HEK293T (cell line): Measurements from ENCODE around the gene RANBP2.
"Not testable (repeated sequence)": the region's sequence is repeated elsewhere in the genome, so short reads cannot be mapped to it uniquely, and the experiment has no call there.

ENCODE experiments used
- CTCF ChIA-PET: fragments of 350-600 bp; formaldehyde crosslinking; extraction: SDS; loops from one replicate; lab custom pipeline; 2021; ENCODE audit warnings: antibody characterized with exemption, inconsistent platforms; lab: Yijun Ruan, JAX
- POLR2A ChIA-PET: fragments of 350-600 bp; formaldehyde crosslinking; extraction: SDS; loops from one replicate; lab custom pipeline; 2020; ENCODE audit warnings: antibody characterized with exemption, inconsistent platforms; lab: Yijun Ruan, JAX
- DNase-seq: peaks from one replicate; pipeline ENCODE4 v3.0.0; 2012; ENCODE audit warnings: mixed read lengths; ENCODE audit errors: extremely low spot score
- ARNT ChIP-seq: fragments of 450-650 bp; IDR thresholded peaks from 2 replicates; pipeline ENCODE4 v1.6.1; 2017; ENCODE audit warnings: mild to moderate bottlenecking
- BHLHE40 ChIP-seq: fragments of 450-650 bp; IDR thresholded peaks from 2 replicates; pipeline ENCODE4 v1.6.1; 2016; ENCODE audit warnings: mild to moderate bottlenecking, moderate library complexity, borderline replicate concordance
- CTBP1 ChIP-seq: fragments of 450-650 bp; IDR thresholded peaks from 2 replicates; pipeline ENCODE4 v1.6.1; 2016; ENCODE audit warnings: borderline replicate concordance
- ELF4 ChIP-seq: fragments of 450-650 bp; IDR thresholded peaks from 2 replicates; pipeline ENCODE4 v1.6.1; 2017; ENCODE audit warnings: antibody characterized with exemption
- FOXA1 ChIP-seq: fragments of 450-650 bp; IDR thresholded peaks from 2 replicates; pipeline ENCODE4 v1.6.1; 2016; ENCODE audit warnings: mild to moderate bottlenecking
- FOXK2 ChIP-seq: fragments of 450-650 bp; IDR thresholded peaks from 2 replicates; pipeline ENCODE4 v1.6.1; 2016; ENCODE audit warnings: mild to moderate bottlenecking
- HDGF ChIP-seq: fragments of 450-650 bp; IDR thresholded peaks from 2 replicates; pipeline ENCODE4 v1.6.1; 2017; ENCODE audit warnings: antibody characterized with exemption, borderline replicate concordance
- L3MBTL2 ChIP-seq: fragments of 450-650 bp; conservative IDR thresholded peaks from 2 replicates; pipeline ENCODE4 v1.6.1; 2016; ENCODE audit warnings: mild to moderate bottlenecking
- LEF1 ChIP-seq: fragments of 450-650 bp; IDR thresholded peaks from 2 replicates; pipeline ENCODE4 v1.6.1; 2017; ENCODE audit warnings: mild to moderate bottlenecking, borderline replicate concordance
- NFRKB ChIP-seq: fragments of 450-650 bp; IDR thresholded peaks from 2 replicates; pipeline ENCODE4 v1.6.1; 2016; ENCODE audit warnings: mild to moderate bottlenecking, moderate library complexity
- SP1 ChIP-seq: fragments of 450-650 bp; IDR thresholded peaks from 2 replicates; pipeline ENCODE4 v1.6.1; 2017
- SUZ12 ChIP-seq: fragments of 450-650 bp; IDR thresholded peaks from 2 replicates; pipeline ENCODE4 v1.6.1; 2016; ENCODE audit warnings: mild to moderate bottlenecking
- TARDBP ChIP-seq: fragments of 450-650 bp; IDR thresholded peaks from 2 replicates; pipeline ENCODE4 v1.6.1; 2016
- ZNF384 ChIP-seq: fragments of 450-650 bp; IDR thresholded peaks from 2 replicates; pipeline ENCODE4 v1.6.1; 2016
- TF ChIP-seq, protein P1 (sequence below): fragments of 450-650 bp; IDR thresholded peaks from 2 replicates; pipeline ENCODE4 v1.6.1; 2016

RANBP2 gene

DNA sequence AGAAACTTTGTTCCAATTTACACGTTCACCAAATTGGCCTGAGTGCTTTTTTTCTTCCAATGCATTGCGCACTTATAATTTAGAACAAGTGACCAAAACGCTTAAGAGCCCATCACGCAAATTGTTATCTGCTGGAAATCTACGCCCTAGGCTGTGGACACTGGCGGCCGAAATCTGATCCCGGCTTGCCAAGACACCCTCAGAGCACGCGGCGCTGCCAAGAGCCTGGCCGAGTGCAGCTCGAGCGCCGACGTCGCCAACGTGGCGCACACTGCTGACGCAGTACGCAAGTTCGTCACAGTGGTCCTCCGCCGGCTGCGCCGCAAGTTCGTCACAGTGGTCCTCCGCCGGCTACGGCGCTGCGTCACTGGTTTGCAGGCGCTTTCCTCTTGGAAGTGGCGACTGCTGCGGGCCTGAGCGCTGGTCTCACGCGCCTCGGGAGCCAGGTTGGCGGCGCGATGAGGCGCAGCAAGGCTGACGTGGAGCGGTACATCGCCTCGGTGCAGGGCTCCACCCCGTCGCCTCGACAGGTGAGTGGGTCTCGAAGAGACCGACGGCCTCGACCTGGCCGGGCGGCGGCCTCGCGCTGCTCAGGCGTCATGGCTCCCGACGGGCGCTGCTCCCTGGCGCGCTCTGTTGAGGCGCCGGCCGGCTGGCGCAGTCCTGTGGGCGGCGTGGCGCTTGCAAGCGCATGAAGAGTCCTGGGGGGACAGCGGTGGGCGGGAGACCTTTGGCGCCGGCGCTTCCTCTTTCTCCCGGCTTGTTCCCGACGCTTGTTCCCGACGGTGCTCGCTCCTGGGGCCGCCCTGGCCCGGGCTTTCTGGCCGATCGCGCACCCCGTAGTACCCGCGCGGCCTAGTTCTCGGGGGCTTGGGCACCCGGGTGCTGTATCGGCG, at the start of gene RANBP2:
Gene RANBP2, plus strand, starts transcription at position 334 of the 896 bp plus-strand sequence. Its CDS starts 125 bp downstream, at position 459.
- CTCF ChIA-PET = interaction anchor here (0.6 kb wide), 1 partner anchor 83 kb away, joined by 4 read pairs; no protein-coding TSS in a partner anchor

DNA sequence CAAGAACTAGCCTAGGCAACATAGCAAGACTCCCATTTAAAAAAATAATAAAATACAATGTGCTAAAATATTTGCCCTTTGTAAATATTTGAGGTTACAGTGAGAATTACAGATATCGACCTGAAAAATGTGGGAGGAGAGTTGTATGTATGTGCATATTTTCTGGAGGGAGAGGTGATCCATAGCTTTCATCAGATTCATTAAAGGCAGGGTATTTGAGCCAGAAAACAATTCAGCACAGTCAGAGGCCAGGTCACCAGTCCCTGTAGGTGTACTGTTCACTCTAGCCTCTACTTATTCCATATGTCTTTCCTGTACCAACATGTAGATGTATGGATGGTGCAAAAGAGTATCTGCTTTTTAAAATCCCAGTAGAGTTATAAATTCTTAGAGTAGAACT, 49.0 kb upstream of the RANBP2 start:
- POLR2A ChIA-PET, DNase-seq, CTCF ChIA-PET: not testable (repeated sequence)

More for the DNA sequence above, at the start of gene RANBP2:
- DNase-seq = peak; percentile 88
- POLR2A ChIA-PET = interaction anchor here (1.0 to 1.5 kb wide), 2 partner anchors 70 to 84 kb away, joined by 3 read pairs; no protein-coding TSS in a partner anchor
- TF ChIP-seq SP1 = no peak
- TF ChIP-seq L3MBTL2 = peak; percentile 96
- TF ChIP-seq, protein P1, sequence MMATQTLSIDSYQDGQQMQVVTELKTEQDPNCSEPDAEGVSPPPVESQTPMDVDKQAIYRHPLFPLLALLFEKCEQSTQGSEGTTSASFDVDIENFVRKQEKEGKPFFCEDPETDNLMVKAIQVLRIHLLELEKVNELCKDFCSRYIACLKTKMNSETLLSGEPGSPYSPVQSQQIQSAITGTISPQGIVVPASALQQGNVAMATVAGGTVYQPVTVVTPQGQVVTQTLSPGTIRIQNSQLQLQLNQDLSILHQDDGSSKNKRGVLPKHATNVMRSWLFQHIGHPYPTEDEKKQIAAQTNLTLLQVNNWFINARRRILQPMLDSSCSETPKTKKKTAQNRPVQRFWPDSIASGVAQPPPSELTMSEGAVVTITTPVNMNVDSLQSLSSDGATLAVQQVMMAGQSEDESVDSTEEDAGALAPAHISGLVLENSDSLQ = peak; percentile 44; the same call in 1 of the 2 replicates
- peak; percentile 64; the same call in 1 of the 2 replicates for TF ChIP-seq CTBP1
- peak; percentile 86 for TF ChIP-seq TARDBP
- TF ChIP-seq ARNT = peak; percentile 30; the same call in 1 of the 2 replicates
- peak; percentile 46; the same call in 1 of the 2 replicates for TF ChIP-seq ELF4
- no peak for TF ChIP-seq SUZ12
- TF ChIP-seq LEF1 = no peak

DNA sequence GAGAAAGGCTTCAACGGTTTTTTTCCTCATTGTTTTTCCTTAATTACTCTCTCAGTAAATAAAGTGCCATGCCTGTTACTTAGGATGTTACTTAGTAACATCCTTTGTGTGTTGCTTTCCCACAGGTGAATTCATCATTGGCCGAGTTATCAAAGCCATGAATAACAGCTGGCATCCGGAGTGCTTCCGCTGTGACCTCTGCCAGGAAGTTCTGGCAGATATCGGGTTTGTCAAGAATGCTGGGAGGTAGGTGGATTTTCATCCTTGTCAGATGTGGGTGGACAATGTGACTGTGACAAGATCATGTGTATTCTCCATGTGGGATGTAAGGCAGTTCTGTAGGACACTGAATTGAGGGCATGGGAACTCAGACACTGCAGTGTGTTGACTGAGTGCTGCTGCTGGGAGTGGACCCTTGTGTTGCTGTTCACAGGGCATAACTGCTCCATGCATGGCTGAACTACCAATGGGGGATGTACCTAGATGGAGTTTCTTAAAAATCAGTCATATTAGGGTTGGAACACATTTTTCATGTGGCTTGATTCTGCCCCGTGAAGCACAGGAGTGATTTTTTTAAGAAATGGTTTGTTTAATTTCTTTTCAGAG, 47.0 kb upstream of the RANBP2 start:
- DNase-seq, CTCF ChIA-PET, POLR2A ChIA-PET: not testable (repeated sequence)

DNA sequence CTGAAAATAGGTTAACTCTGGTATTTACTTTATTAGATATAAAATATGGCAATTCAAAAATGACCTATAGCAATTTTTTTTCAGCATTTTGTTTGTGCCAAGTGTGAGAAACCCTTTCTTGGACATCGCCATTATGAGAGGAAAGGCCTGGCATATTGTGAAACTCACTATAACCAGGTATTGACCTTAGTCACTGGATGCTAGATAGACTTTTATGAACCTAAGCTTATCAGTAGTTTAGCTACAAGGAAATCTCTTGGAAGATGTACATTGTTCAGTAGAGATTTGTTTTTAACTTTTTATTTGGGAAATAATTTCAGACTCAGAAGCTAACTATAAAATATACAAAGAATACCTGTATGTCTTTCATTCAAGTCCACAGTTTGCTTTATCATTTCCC, 42.8 kb upstream of the RANBP2 start:
- POLR2A ChIA-PET, DNase-seq, CTCF ChIA-PET: not testable (repeated sequence)

DNA sequence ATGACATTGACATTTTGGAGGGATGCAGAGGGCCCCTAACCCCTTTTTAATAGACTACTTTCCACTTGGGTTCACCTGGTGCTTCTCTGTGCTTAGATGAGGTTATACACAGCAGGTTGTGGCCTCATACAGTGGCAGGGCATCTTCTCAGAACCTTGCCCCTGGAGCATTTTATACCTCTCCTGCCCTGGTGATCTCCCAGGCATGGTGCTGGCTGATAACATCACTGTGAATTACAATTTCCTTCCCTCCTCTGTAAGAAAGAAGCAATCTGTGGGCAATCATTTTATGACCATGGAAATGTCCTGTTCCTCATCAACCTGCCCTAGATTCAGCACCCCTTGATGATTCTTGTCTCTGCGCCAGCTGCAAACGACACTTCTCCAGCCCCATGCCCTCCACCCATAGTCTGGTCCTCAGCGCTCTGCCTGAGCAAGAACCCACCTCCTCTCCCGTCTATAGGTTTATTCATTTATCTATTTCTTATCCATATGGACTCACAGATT, 42.0 kb upstream of the RANBP2 start:
- CTCF ChIA-PET, POLR2A ChIA-PET, DNase-seq: not testable (repeated sequence)

DNA sequence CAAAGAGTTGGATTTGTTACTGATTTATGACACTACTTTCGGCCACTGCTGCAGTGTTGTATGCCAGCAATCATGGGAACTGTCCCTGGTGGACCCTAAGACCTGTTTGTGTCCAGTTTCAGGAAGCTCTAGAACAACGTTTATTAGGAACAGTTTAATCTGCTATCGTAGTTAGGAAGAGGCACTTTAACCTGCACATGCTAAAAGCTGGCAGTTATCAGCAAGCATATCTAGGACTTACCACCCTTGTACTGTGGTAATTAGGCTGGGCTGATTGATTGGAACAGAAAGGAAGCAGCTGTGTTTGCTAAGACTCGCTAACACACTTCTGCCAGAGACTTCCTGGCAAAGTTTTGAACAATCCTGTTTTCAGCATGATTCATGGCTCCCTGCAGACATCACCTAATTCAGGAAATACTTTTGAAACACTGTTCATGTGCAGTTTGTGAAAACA, 41.1 kb upstream of the RANBP2 start:
- CTCF ChIA-PET, DNase-seq, POLR2A ChIA-PET: not testable (repeated sequence)

DNA sequence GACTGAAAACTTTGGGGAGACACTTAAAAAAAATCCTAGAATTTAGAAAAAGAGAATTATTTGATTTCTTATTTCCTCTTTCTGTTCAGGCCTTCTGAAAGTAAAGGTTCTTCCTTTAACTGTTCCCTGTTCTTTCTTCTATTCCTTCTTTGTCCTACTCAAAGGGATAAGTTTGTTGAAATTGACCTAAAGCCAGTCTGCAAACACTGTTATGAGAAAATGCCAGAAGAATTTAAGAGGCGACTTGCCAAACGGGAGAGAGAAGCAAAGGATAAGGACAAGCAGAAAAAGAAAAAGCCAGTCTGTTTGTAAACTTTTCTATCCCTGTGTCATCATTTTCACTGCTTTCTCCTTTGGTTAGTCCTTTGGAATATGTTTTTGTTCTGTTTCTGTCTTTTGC, 38.5 kb upstream of the RANBP2 start:
- POLR2A ChIA-PET, DNase-seq, CTCF ChIA-PET: not testable (repeated sequence)

DNA sequence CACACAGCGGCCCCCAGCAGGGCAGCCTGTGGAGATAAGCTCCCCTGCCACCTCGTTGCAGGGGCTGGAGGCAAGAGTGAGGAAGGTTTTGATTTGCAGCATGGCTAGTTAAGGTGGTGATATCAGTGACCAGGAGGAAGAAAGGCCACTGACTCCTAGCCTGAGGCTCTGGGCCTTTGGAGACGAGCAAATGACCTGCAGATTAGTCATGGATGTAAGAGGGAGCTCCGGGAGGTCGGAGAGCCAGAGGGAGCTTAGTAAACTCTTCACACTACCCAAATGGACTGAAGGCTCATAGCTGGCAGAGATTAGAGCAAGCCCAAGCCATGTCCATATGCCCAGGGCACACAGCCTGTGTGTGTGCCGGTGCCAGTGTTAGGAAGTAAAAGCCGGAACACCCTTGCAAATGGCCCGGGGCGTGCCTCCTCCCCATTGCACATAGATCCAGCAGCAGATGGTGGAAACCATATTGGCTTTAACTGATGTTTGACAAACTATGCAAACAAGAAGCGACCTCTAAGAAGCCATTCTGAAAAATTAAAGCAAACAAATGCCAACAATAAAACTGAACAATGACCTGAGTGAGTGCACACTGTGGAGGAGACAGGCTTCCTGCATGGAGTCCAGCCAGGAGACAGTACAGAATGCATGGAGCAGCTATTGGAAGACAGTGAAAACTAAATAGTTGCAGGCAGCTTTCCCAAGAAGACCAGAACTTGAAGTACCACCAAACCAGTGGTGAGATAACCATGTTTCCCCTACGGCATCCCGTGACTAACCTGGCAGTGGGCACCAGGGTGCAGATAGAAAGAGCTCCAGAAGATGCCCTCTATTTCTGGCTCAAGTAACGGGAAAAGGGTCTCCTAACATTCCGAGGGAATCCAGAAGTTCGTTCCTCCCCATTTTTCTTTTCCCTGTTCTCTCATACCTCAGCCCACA, 30.2 kb upstream of the RANBP2 start:
- DNase-seq, POLR2A ChIA-PET, CTCF ChIA-PET: not testable (repeated sequence)

DNA sequence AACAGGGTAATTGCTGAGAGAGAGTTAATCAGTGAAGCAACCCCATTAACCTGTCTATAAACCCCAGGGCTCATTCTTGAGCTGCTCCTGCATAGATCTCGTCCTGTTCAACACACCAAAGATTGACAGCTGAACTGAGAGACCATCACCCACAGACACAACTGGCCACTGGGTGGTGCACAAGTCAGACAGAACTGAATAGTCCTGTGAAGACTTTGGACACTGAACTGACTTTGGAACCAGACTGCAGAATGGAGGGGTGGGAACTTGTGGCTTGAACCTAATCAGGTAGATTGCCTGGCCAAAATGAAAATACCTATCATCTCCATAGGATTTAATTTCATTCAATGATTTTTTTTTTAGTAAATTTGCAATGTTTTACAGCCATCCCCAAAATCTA, 29.3 kb upstream of the RANBP2 start:
- CTCF ChIA-PET, POLR2A ChIA-PET, DNase-seq: not testable (repeated sequence)

DNA sequence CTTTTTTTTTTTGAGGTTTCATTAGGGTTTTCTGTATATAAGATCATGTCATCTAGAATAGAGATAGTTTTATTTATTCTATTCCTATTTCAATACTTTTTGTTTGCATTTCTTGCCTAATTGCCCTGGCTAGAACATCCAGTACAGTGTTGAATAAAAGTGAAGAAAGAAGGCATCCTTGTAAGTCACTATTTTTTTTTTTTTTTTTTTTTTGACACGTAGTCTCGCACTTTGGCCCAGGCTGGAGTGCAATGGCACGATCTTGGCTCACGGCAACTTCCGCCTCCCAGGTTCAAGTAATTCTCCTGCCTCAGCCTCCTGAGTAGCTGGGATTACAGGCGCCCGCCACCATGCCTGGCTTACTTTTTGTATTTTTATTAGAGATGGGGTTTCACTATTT, 27.8 kb upstream of the RANBP2 start:
- no peak for DNase-seq
- ChIA-PET POLR2A (no interaction called here), CTCF (no interaction called here)

More for the DNA sequence above, 27.8 kb upstream of the RANBP2 start:
- TF ChIP-seq ARNT = no peak
- TF ChIP-seq ELF4 = no peak
- no peak for TF ChIP-seq ZNF384
- TF ChIP-seq HDGF = no peak
- no peak for TF ChIP-seq SUZ12
- no peak for TF ChIP-seq L3MBTL2
- TF ChIP-seq, protein P1 = no peak
- no peak for TF ChIP-seq FOXK2
- TF ChIP-seq SP1 = no peak
- TF ChIP-seq NFRKB = no peak
- no peak for TF ChIP-seq CTBP1
- no peak for TF ChIP-seq TARDBP
- TF ChIP-seq FOXA1 = no peak
- TF ChIP-seq LEF1 = no peak
- TF ChIP-seq BHLHE40 = no peak
